ENCODE data around the gene TLN1.

Gene TLN1

DNA sequence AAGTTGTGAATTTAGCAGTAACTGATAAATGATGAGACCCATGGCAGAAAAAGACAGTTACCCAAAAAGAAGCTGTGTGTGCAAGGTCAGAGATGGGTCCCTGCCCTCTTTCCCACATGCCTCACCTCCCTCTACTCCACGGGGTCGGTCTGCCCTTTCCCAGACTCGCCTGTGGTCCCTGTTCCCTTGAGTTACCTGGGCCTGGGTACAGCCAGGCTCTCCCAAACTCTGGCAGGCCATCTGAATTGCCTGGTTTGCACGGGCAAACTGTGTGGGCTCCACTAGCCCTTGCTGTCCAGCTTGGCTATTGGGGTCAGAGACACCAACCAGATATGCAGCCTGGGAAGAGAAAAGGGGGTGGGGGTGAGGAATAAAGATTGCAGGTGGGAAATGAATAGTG lies 23.8 kb downstream of the TLN1 start:
- no peaks in the 10 kb centered on the region for H3K27me3 ChIP-seq (ENCODE audit: control insufficient read depth, insufficient read depth, low read length, poor library complexity, severe bottlenecking)
- H3K4me3 ChIP-seq (ENCODE audit: insufficient read depth, low read depth, low read length): no peak overlapping the region
- peaks cover 90% of the 10 kb centered on the region for H3K36me3 ChIP-seq (ENCODE audit: control insufficient read depth, insufficient read depth, low read length)
- H3K9me3 ChIP-seq (ENCODE audit: control insufficient read depth, low read length): no peaks in the 10 kb centered on the region
- WGBS, 2 experiments: 95 to 97% methylated on average over 4 of the region's 4 CpGs
- no peak overlapping the region for H3K27ac ChIP-seq (ENCODE audit: insufficient read depth, low read depth, low read length, poor library complexity, severe bottlenecking)
- no peaks in the 10 kb centered on the region for H3K4me1 ChIP-seq (ENCODE audit: control insufficient read depth, insufficient read depth, low read length)

- 91 to 93% methylated on average over 10 of the region's 10 CpGs for WGBS, 2 experiments
- H3K27ac ChIP-seq (ENCODE audit: insufficient read depth, low read depth, low read length, poor library complexity, severe bottlenecking): no peak overlapping the region
Measured at GRCh38 chr9:35706951-35707350, 25.0 kb downstream of the TLN1 start.

GRCh38 chr9:35705836-35706430 lies 26.1 kb downstream of the TLN1 start:
- H3K4me3 ChIP-seq (ENCODE audit: insufficient read depth, low read depth, low read length): no peak overlapping the region
- H3K36me3 ChIP-seq (ENCODE audit: control insufficient read depth, insufficient read depth, low read length): peaks cover 82% of the 10 kb centered on the region
- no peak overlapping the region for H3K27ac ChIP-seq (ENCODE audit: insufficient read depth, low read depth, low read length, poor library complexity, severe bottlenecking)
- 94 to 96% methylated on average over 7 of the region's 7 CpGs for WGBS, 2 experiments
- H3K9me3 ChIP-seq (ENCODE audit: control insufficient read depth, low read length): no peaks in the 10 kb centered on the region
- H3K4me1 ChIP-seq (ENCODE audit: control insufficient read depth, insufficient read depth, low read length): no peaks in the 10 kb centered on the region
- no peaks in the 10 kb centered on the region for H3K27me3 ChIP-seq (ENCODE audit: control insufficient read depth, insufficient read depth, low read length, poor library complexity, severe bottlenecking)

More at GRCh38 chr9:35706951-35707350, 25.0 kb downstream of the TLN1 start:
- H3K27me3 ChIP-seq (ENCODE audit: control insufficient read depth, insufficient read depth, low read length, poor library complexity, severe bottlenecking): no peaks in the 10 kb centered on the region
- H3K36me3 ChIP-seq (ENCODE audit: control insufficient read depth, insufficient read depth, low read length): peaks cover 84% of the 10 kb centered on the region
- H3K4me3 ChIP-seq (ENCODE audit: insufficient read depth, low read depth, low read length): no peak overlapping the region
- no peaks in the 10 kb centered on the region for H3K9me3 ChIP-seq (ENCODE audit: control insufficient read depth, low read length)
- H3K4me1 ChIP-seq (ENCODE audit: control insufficient read depth, insufficient read depth, low read length): no peaks in the 10 kb centered on the region

GRCh38 chr9:35705372-35705771 lies 26.6 kb downstream of the TLN1 start:
- Histone ChIP-seq H3K9me3 (ENCODE audit: control insufficient read depth, low read length) (no peaks in the 10 kb centered on the region), H3K27ac (ENCODE audit: insufficient read depth, low read depth, low read length, poor library complexity, severe bottlenecking) (no peak overlapping the region), H3K36me3 (ENCODE audit: control insufficient read depth, insufficient read depth, low read length) (peaks cover 81% of the 10 kb centered on the region), H3K4me1 (ENCODE audit: control insufficient read depth, insufficient read depth, low read length) (no peaks in the 10 kb centered on the region), H3K27me3 (ENCODE audit: control insufficient read depth, insufficient read depth, low read length, poor library complexity, severe bottlenecking) (no peaks in the 10 kb centered on the region), H3K4me3 (ENCODE audit: insufficient read depth, low read depth, low read length) (no peak overlapping the region)
- WGBS, 2 experiments: 88% methylated on average over 8 of the region's 8 CpGs

- no peak overlapping the region for H3K27ac ChIP-seq (ENCODE audit: insufficient read depth, low read depth, low read length, poor library complexity, severe bottlenecking)
- no peak overlapping the region for H3K4me3 ChIP-seq (ENCODE audit: insufficient read depth, low read depth, low read length)
- no peaks in the 10 kb centered on the region for H3K4me1 ChIP-seq (ENCODE audit: control insufficient read depth, insufficient read depth, low read length)
- no peaks in the 10 kb centered on the region for H3K9me3 ChIP-seq (ENCODE audit: control insufficient read depth, low read length)
- peaks cover 82% of the 10 kb centered on the region for H3K36me3 ChIP-seq (ENCODE audit: control insufficient read depth, insufficient read depth, low read length)
- H3K27me3 ChIP-seq (ENCODE audit: control insufficient read depth, insufficient read depth, low read length, poor library complexity, severe bottlenecking): no peaks in the 10 kb centered on the region
- 94 to 95% methylated on average over 26 of the region's 26 CpGs for WGBS, 2 experiments
Measured at GRCh38 chr9:35703906-35704672, 27.9 kb downstream of the TLN1 start.

DNA sequence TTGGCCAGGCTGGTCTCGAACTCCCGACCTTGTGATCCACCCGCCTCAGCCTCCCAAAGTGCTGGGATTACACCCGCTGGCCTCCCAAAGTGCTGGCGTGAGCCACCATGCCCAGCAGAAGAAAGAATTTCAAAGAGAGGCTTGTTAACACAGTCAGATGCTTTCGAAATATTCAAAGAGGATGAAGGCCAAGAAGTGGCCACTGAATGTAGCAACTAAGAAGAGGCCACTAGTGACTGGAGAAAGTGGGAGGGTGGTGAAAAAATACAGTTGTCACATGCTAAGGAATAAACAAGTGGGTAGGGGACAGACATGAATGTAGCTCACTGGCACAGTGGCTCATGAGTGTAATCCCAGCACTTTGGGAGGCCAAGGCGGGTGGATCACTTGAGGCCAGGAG lies 29.3 kb downstream of the TLN1 start:
- 92 to 93% methylated on average over 7 of the region's 7 CpGs for WGBS, 2 experiments
- no peaks in the 10 kb centered on the region for H3K27me3 ChIP-seq (ENCODE audit: control insufficient read depth, insufficient read depth, low read length, poor library complexity, severe bottlenecking)
- H3K27ac ChIP-seq (ENCODE audit: insufficient read depth, low read depth, low read length, poor library complexity, severe bottlenecking): no peak overlapping the region
- H3K36me3 ChIP-seq (ENCODE audit: control insufficient read depth, insufficient read depth, low read length): peaks cover 86% of the 10 kb centered on the region
- no peaks in the 10 kb centered on the region for H3K9me3 ChIP-seq (ENCODE audit: control insufficient read depth, low read length)
- no peak overlapping the region for H3K4me3 ChIP-seq (ENCODE audit: insufficient read depth, low read depth, low read length)
- no peaks in the 10 kb centered on the region for H3K4me1 ChIP-seq (ENCODE audit: control insufficient read depth, insufficient read depth, low read length)

DNA sequence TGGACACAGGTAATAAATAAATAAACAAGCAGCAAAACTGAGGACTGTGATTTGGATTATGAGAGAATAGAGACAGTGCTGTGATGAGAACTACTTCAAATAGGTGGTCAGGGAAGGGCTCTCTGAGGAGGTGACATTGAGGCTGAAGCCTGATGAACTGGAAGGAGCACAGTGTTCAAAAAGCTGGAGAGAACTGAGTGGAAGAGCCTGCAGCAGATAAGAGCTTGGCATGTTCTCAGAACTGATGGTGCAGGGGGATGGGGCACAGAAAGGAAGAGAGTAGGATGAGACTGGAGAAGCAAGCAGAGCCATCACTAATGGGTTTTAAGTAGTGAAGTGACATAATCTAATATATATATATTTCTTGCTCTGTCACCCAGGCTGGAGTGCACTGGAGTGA lies 31.1 kb downstream of the TLN1 start:
- Histone ChIP-seq H3K36me3 (ENCODE audit: control insufficient read depth, insufficient read depth, low read length) (peaks cover 75% of the 10 kb centered on the region), H3K4me3 (ENCODE audit: insufficient read depth, low read depth, low read length) (no peak overlapping the region), H3K27me3 (ENCODE audit: control insufficient read depth, insufficient read depth, low read length, poor library complexity, severe bottlenecking) (no peaks in the 10 kb centered on the region), H3K27ac (ENCODE audit: insufficient read depth, low read depth, low read length, poor library complexity, severe bottlenecking) (no peak overlapping the region), H3K9me3 (ENCODE audit: control insufficient read depth, low read length) (no peaks in the 10 kb centered on the region), H3K4me1 (ENCODE audit: control insufficient read depth, insufficient read depth, low read length) (no peaks in the 10 kb centered on the region)

DNA sequence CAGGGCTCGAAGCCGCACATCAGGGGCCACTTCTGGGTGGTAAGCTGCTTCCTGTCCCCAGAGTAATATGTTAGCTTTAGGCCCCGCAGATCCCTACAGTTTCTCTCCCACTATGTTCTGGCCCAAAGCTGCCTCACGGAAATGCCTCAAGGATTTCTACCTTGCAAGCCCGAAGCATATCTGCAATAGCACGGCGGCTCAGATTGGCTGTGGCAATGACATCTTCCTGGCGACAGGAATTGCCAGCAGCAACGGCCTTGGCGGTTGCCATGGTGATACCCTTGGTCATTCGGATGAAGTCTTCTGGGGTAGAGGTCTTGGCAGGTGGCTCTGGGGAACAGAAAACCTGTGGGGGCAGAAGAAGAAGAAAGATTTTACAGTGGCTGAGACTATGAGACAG lies 32.0 kb downstream of the TLN1 start:
- Histone ChIP-seq H3K4me1 (ENCODE audit: control insufficient read depth, insufficient read depth, low read length) (no peaks in the 10 kb centered on the region), H3K27me3 (ENCODE audit: control insufficient read depth, insufficient read depth, low read length, poor library complexity, severe bottlenecking) (no peaks in the 10 kb centered on the region), H3K4me3 (ENCODE audit: insufficient read depth, low read depth, low read length) (no peak overlapping the region), H3K27ac (ENCODE audit: insufficient read depth, low read depth, low read length, poor library complexity, severe bottlenecking) (no peak overlapping the region), H3K9me3 (ENCODE audit: control insufficient read depth, low read length) (no peaks in the 10 kb centered on the region), H3K36me3 (ENCODE audit: control insufficient read depth, insufficient read depth, low read length) (peaks cover 66% of the 10 kb centered on the region)
- WGBS, 2 experiments: 93 to 94% methylated on average over 11 of the region's 11 CpGs

GRCh38 chr9:35698231-35698630 lies 33.8 kb downstream of the TLN1 start:
- Histone ChIP-seq H3K36me3 (ENCODE audit: control insufficient read depth, insufficient read depth, low read length) (peaks cover 48% of the 10 kb centered on the region), H3K27ac (ENCODE audit: insufficient read depth, low read depth, low read length, poor library complexity, severe bottlenecking) (no peak overlapping the region), H3K4me3 (ENCODE audit: insufficient read depth, low read depth, low read length) (no peak overlapping the region), H3K27me3 (ENCODE audit: control insufficient read depth, insufficient read depth, low read length, poor library complexity, severe bottlenecking) (no peaks in the 10 kb centered on the region), H3K9me3 (ENCODE audit: control insufficient read depth, low read length) (no peaks in the 10 kb centered on the region), H3K4me1 (ENCODE audit: control insufficient read depth, insufficient read depth, low read length) (no peaks in the 10 kb centered on the region)
- WGBS, 2 experiments: 94 to 95% methylated on average over 5 of the region's 5 CpGs

GRCh38 chr9:35697486-35697885 lies 34.5 kb downstream of the TLN1 start:
- no peaks in the 10 kb centered on the region for H3K27me3 ChIP-seq (ENCODE audit: control insufficient read depth, insufficient read depth, low read length, poor library complexity, severe bottlenecking)
- 95 to 96% methylated on average over 14 of the region's 14 CpGs for WGBS, 2 experiments
- no peak overlapping the region for H3K27ac ChIP-seq (ENCODE audit: insufficient read depth, low read depth, low read length, poor library complexity, severe bottlenecking)
- H3K9me3 ChIP-seq (ENCODE audit: control insufficient read depth, low read length): no peaks in the 10 kb centered on the region
- H3K4me1 ChIP-seq (ENCODE audit: control insufficient read depth, insufficient read depth, low read length): no peaks in the 10 kb centered on the region
- H3K4me3 ChIP-seq (ENCODE audit: insufficient read depth, low read depth, low read length): no peak overlapping the region
- peaks cover 45% of the 10 kb centered on the region for H3K36me3 ChIP-seq (ENCODE audit: control insufficient read depth, insufficient read depth, low read length)

Measured in ectodermal cell (in vitro differentiated cells).